Omental fat pad (tissue), 4 donors: ENCODE data around the gene KRTAP10-3. TPM values are rescaled to one million over a fixed set of nuclear protein-coding genes. Genes with fewer than 3 reads are reported as not detected.

Source experiments
- ATAC-seq: fragments of 150-250 bp; one replicate; pipeline ENCODE4 v1.9.1; 2016; ENCODE audit warnings: mild to moderate bottlenecking, moderate library complexity; ENCODE audit not compliant: low FRiP score
- DNase-seq: peaks from one replicate; pipeline ENCODE4 v3.0.0-alpha.2; 2019; ENCODE audit warnings: low spot score
- CTCF ChIP-seq, 3 donors: fragments of 450-650 bp; IDR thresholded peaks; one replicate each; pipeline ENCODE4 v1.5.1; 2016 to 2017; ENCODE audit warnings: antibody characterized with exemption in 3 of 3, mild to moderate bottlenecking in 3 of 3, moderate library complexity in 2 of 3
- total RNA-seq, 4 donors: library from RNA; depleted of rRNA; stranded (reverse); fragments of >200 nt; gene quantifications; one replicate each; pipeline ENCODE4 v1.1.0, GENCODE V29; 2016

The KRTAP10-3 gene
- total RNA-seq, 4 donors from 2014 or later = not detected

- no peak for ATAC-seq
- TF ChIP-seq CTCF (IDR thresholded peaks at IDR 0.05) = no peak
- no peak for DNase-seq
Measured at GRCh38 chr21:44520326-44521300, 38.0 kb downstream of the KRTAP10-3 start.

DNA sequence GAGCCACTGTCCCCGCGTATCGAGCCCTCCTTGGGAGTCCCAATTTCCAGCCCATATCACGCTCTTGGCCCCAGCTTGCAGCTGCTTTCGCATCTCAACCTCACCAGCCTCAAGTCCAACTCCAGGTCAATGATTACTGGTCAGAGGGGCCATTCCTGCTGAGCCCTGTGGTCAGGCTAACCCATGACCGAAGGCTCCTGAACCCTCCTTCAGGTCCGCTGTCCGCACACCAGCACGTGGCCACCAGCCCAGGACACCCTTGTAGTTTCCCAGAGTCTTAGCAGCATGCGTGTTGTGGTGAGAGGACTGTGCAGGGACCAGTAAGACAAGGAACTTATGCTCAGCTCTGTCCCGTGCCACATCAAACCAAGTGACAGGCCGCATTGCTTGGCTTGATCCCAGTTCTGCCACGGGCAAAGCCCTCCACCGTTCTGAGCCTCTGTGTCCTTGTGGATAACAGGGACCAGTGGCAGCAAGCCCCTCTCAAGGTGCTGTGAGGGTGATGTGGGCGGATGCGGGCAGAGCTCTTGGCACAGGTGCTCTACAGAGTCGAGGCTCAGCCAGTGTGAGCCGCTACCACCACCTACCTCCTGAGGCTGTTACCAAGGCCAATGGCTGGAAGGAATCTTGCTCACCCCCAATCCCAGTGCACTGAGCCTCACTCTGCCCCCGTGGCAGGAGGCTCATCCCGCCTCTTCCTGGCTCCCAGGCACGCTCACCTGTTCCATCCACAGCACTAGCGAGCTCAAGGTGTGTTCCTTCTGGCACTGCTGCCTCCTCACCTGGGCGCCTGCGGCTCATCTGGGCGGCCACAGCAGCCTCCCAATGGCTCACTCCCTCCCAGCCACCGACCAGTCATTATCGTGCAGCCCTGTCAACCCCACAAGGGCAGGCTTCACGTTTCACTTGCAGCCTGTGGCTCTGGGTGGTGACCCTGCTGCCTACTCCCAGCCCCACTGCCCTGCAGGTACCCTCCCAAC, 39.0 kb downstream of the KRTAP10-3 start:
- no peak for DNase-seq
- ATAC-seq = no peak
- TF ChIP-seq CTCF (IDR thresholded peaks at IDR 0.05) = no peak

- ATAC-seq (no peak), DNase-seq (no peak)
- TF ChIP-seq CTCF (IDR thresholded peaks at IDR 0.05) = no peak
Measured at GRCh38 chr21:44518686-44519085, 39.9 kb downstream of the KRTAP10-3 start.

- ATAC-seq = no peak
- no peak for DNase-seq
Measured at GRCh38 chr21:44517175-44517899, 41.3 kb downstream of the KRTAP10-3 start.

GRCh38 chr21:44516828-44517174, 41.8 kb downstream of the KRTAP10-3 start:
- no peak for DNase-seq
- ATAC-seq = no peak
- TF ChIP-seq CTCF (IDR thresholded peaks at IDR 0.05) = no peak

More at GRCh38 chr21:44517175-44517899, 41.3 kb downstream of the KRTAP10-3 start:
- TF ChIP-seq CTCF (IDR thresholded peaks at IDR 0.05) = no peak

DNA sequence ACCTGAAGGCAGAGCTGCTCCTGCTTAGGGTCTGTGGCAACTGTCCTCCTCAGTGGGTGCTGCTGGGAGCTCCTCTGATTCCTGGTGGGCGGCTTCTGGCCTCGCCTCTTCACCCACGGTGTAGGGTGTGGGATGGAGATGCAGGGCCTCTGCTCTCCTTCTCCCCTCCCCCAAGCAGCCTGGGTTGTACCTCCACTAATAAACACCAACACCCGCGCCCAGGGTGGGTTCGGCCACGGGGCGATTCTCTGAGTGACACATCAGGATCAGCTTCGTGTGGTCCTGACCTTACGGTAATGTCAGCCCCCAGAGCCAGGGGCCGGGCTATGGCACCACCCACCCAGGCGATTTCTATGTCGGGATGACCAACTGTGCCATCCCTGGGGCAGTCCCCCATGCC, 42.3 kb downstream of the KRTAP10-3 start:
- no peak for ATAC-seq
- no peak for TF ChIP-seq CTCF (IDR thresholded peaks at IDR 0.05)
- no peak for DNase-seq
